ENCODE results near the gene MAX. TPM values are rescaled to one million over a fixed set of nuclear protein-coding genes. Genes with fewer than 3 reads are reported as not detected.

The MAX gene
- total and polyA plus RNA-seq, 9 of the 15 experiments (the other 6 are each of a cell fraction or from before 2014, with no cell fraction given) = 15.4 to 96.5 (median 51.6) TPM

DNA sequence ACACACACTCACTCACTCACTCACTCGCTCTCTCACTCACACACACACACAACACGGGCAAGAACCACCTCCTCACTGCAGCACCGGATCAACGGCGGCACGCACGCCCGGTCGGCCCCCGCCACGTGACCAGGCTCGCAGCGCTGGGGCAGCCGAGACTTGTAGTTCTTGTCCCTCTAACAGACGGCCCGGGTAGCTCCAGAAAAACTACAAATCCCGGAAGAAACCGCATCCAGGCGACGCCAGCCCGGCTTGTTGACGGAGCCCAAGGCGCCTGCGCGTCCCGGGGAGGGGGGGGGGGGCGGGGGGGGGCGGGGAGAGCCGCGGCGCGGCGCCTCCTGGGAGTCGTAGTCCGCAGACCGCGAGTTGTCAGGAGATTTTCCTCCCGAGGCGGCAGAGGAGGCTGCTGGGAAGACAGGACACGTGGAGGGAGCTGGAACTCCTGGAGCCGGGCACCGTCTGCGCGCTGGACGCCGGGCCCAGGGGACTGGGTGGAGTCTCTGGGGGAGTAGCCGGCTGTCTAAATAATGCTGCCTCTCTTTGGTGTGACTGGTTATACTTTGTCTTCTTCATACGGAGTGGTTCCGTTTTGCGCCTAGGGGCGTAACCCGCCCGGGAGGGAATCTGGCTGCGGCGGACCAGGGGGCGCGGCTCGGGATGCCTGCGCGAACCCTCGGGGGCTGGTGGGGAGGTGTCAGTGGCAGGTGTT lies at the start of gene MAX (continued):
- TF ChIP-seq SPI1 (IDR thresholded peaks at IDR 0.05; ENCODE audit: borderline replicate concordance, low read depth, low read length) (no peak), ATF3 (IDR thresholded peaks at IDR 0.05) (no peak), ATF3 (CRISPR knock-in tag; conservative IDR thresholded peaks at IDR 0.05) (0 out of 2 replicates have a peak, but pooled peaks have one; percentile 41), CC2D1A (IDR thresholded peaks at IDR 0.05) (no peak), ZNF12 (CRISPR knock-in tag; IDR thresholded peaks at IDR 0.05) (no peak), GABPB2 (CRISPR knock-in tag; conservative IDR thresholded peaks at IDR 0.05) (no peak), MCM2 (IDR thresholded peaks at IDR 0.05; ENCODE audit: low read depth) (no peak), TRIM25 (IDR thresholded peaks at IDR 0.05; ENCODE audit: borderline replicate concordance) (no peak), NBN (IDR thresholded peaks at IDR 0.05; ENCODE audit: low read depth) (no peak), PCBP2 (IDR thresholded peaks at IDR 0.05; ENCODE audit: low read depth, low read length, poor library complexity, severe bottlenecking) (no peak), RBM39 (optimal IDR thresholded peaks at IDR 0.05; ENCODE audit: low read depth, low read length) (no peak), RHOXF2B (CRISPR knock-in tag; conservative IDR thresholded peaks at IDR 0.05) (no peak), NR2C2 (CRISPR knock-in tag; IDR thresholded peaks at IDR 0.05) (no peak), NR2C2 (tag; IDR thresholded peaks at IDR 0.05) (peak; percentile 72), KLF1 (tag; IDR thresholded peaks at IDR 0.05) (no peak), KAT2B (IDR thresholded peaks at IDR 0.05; ENCODE audit: low read depth, low read length) (no peak), CREB3L1 (IDR thresholded peaks at IDR 0.05; ENCODE audit: borderline replicate concordance, low read depth) (peak; percentile 78; the same call in 1 of the 2 replicates)
- TF ChIP-seq, protein P1, sequence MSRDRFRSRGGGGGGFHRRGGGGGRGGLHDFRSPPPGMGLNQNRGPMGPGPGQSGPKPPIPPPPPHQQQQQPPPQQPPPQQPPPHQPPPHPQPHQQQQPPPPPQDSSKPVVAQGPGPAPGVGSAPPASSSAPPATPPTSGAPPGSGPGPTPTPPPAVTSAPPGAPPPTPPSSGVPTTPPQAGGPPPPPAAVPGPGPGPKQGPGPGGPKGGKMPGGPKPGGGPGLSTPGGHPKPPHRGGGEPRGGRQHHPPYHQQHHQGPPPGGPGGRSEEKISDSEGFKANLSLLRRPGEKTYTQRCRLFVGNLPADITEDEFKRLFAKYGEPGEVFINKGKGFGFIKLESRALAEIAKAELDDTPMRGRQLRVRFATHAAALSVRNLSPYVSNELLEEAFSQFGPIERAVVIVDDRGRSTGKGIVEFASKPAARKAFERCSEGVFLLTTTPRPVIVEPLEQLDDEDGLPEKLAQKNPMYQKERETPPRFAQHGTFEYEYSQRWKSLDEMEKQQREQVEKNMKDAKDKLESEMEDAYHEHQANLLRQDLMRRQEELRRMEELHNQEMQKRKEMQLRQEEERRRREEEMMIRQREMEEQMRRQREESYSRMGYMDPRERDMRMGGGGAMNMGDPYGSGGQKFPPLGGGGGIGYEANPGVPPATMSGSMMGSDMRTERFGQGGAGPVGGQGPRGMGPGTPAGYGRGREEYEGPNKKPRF (IDR thresholded peaks at IDR 0.05; ENCODE audit: low read depth, low read length) = no peak
- TF ChIP-seq, protein P2, sequence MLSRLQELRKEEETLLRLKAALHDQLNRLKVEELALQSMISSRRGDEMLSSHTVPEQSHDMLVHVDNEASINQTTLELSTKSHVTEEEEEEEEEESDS (CRISPR knock-in tag; IDR thresholded peaks at IDR 0.05) = no peak

All from K562 (cell line).